Measurements from ENCODE around the gene ACSL3. TPM values are rescaled to one million over a fixed set of nuclear protein-coding genes. Genes with fewer than 3 reads are reported as not detected.

Gene ACSL3
- total RNA-seq, 1 experiment from 2014 or later = 181 TPM

DNA sequence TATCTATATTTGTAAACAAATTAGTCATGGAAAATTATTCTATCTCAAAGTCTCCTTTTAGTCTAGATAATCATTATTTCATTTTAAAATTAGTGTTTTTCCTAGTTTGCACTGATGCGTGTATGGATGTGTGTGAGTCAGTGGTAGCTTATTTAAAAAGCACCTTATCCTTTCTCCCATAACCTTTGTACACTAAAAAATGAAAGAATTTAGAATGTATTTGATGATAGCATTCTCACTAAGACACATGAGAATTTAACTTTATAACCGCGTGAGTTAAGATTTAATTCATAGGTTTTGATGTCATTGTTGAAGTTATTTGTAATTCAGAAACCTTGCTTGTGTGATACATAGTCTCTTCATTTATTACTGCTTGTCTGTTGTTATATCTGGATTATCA lies 81.7 kb downstream of the ACSL3 start:
- Mint-ChIP-seq H3K27ac (ENCODE audit: unreplicated experiment) (no peak overlapping the region), H3K9me3 (ENCODE audit: unreplicated experiment) (peaks cover 5% of the 10 kb centered on the region), H3K27me3 (ENCODE audit: insufficient read depth, unreplicated experiment) (no peaks in the 10 kb centered on the region), H3K36me3 (ENCODE audit: insufficient read depth, unreplicated experiment) (peaks cover 49% of the 10 kb centered on the region), H3K4me1 (ENCODE audit: low read depth, unreplicated experiment) (peaks cover 28% of the 10 kb centered on the region), H3K4me3 (ENCODE audit: unreplicated experiment) (no peak overlapping the region)
- POLR2A ChIA-PET = no interaction called here
- no peaks in the 10 kb centered on the region for H3K36me3 ChIP-seq (ENCODE audit: control insufficient read depth, insufficient read depth, low read length)
- CTCF ChIA-PET = no interaction called here
- TF ChIP-seq, protein P1, sequence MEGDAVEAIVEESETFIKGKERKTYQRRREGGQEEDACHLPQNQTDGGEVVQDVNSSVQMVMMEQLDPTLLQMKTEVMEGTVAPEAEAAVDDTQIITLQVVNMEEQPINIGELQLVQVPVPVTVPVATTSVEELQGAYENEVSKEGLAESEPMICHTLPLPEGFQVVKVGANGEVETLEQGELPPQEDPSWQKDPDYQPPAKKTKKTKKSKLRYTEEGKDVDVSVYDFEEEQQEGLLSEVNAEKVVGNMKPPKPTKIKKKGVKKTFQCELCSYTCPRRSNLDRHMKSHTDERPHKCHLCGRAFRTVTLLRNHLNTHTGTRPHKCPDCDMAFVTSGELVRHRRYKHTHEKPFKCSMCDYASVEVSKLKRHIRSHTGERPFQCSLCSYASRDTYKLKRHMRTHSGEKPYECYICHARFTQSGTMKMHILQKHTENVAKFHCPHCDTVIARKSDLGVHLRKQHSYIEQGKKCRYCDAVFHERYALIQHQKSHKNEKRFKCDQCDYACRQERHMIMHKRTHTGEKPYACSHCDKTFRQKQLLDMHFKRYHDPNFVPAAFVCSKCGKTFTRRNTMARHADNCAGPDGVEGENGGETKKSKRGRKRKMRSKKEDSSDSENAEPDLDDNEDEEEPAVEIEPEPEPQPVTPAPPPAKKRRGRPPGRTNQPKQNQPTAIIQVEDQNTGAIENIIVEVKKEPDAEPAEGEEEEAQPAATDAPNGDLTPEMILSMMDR (IDR thresholded peaks at IDR 0.05; ENCODE audit: insufficient read depth in 1 of 2, low read depth in 1 of 2, low read length in 1 of 2, severe bottlenecking in 1 of 2, unreplicated experiment in 1 of 2) = no peak
- H3K27me3 ChIP-seq (replicated peaks; ENCODE audit: control insufficient read depth, insufficient read depth, low read length) = no peaks in the 10 kb centered on the region
- DNase-seq = no peak
- no TSS peak for BruUV-seq (replicated peaks)
- intact Hi-C loops (cut with micrococcal nuclease; ENCODE audit: unreplicated experiment) = no loop called here
- H3K4me3 ChIP-seq (ENCODE audit: low read depth, low read length) = no peak overlapping the region
- no peaks in the 10 kb centered on the region for H3K9me3 ChIP-seq
- peaks cover 28% of the 10 kb centered on the region for H3K4me1 ChIP-seq

DNA sequence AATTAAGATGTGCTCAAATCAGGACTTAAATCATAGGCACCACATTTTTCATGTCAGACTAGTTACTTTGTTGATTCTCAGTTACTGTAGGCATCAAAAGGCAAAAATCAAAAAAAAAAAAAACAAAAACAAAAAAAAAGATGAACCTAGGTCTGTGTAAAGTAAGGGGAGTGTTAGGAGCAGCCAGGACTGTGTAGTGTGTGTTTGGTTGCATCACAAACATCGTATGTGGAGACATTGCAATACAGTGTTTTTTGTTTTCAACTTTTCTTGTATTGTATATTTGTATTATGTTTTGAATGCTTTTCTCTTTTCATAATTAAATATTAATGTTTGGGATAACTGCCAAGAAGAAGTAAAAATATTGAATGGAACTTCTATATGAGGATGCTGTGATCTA lies 82.1 kb downstream of the ACSL3 start:
- Histone ChIP-seq H3K4me1 (peaks cover 28% of the 10 kb centered on the region), H3K27me3 (replicated peaks; ENCODE audit: control insufficient read depth, insufficient read depth, low read length) (no peaks in the 10 kb centered on the region), H3K4me3 (ENCODE audit: low read depth, low read length) (no peak overlapping the region), H3K36me3 (ENCODE audit: control insufficient read depth, insufficient read depth, low read length) (no peaks in the 10 kb centered on the region), H3K9me3 (no peaks in the 10 kb centered on the region)
- TF ChIP-seq, protein P1 (IDR thresholded peaks at IDR 0.05; ENCODE audit: insufficient read depth in 1 of 2, low read depth in 1 of 2, low read length in 1 of 2, severe bottlenecking in 1 of 2, unreplicated experiment in 1 of 2) = no peak
- no TSS peak for BruUV-seq (replicated peaks)
- no peaks in the 10 kb centered on the region for H3K27me3 Mint-ChIP-seq (ENCODE audit: insufficient read depth, unreplicated experiment)
- peaks cover 49% of the 10 kb centered on the region for H3K36me3 Mint-ChIP-seq (ENCODE audit: insufficient read depth, unreplicated experiment)
- ChIA-PET CTCF (no interaction called here), POLR2A (no interaction called here)
- no peak for DNase-seq
- no peak overlapping the region for H3K4me3 Mint-ChIP-seq (ENCODE audit: unreplicated experiment)
- H3K4me1 Mint-ChIP-seq (ENCODE audit: low read depth, unreplicated experiment) = peaks cover 28% of the 10 kb centered on the region
- intact Hi-C loops (cut with micrococcal nuclease; ENCODE audit: unreplicated experiment) = no loop called here
- H3K9me3 Mint-ChIP-seq (ENCODE audit: unreplicated experiment) = peaks cover under 1% of the 10 kb centered on the region
- no peak overlapping the region for H3K27ac Mint-ChIP-seq (ENCODE audit: unreplicated experiment)

DNA sequence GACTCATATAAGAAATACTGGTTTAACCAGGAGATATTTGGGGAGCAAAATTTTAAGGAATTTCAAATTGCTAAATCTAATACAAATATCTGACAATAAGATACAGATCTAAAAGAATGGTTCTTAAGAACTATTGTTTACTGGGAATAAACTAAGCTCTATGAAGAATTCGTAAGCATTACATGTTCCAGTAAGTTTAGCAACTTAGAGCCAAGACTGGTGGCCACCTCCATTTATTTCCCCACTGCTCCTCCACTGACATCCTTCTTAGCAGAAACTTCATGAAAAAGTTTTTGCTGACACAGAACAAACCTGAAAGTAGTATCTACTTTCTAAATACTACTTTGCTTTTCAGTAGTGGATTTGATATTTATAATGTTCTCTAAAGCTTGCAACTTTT lies 83.0 kb downstream of the ACSL3 start:
- Mint-ChIP-seq H3K36me3 (ENCODE audit: insufficient read depth, unreplicated experiment) (peaks cover 54% of the 10 kb centered on the region), H3K27me3 (ENCODE audit: insufficient read depth, unreplicated experiment) (no peaks in the 10 kb centered on the region), H3K4me3 (ENCODE audit: unreplicated experiment) (no peak overlapping the region), H3K27ac (ENCODE audit: unreplicated experiment) (peak overlapping the region; percentile 6), H3K9me3 (ENCODE audit: unreplicated experiment) (no peaks in the 10 kb centered on the region), H3K4me1 (ENCODE audit: low read depth, unreplicated experiment) (peaks cover 28% of the 10 kb centered on the region)
- intact Hi-C loops (cut with micrococcal nuclease; ENCODE audit: unreplicated experiment) = no loop called here
- ChIA-PET POLR2A (no interaction called here), CTCF (no interaction called here)
- Histone ChIP-seq H3K9me3 (no peaks in the 10 kb centered on the region), H3K4me3 (ENCODE audit: low read depth, low read length) (no peak overlapping the region), H3K4me1 (peaks cover 27% of the 10 kb centered on the region), H3K27me3 (replicated peaks; ENCODE audit: control insufficient read depth, insufficient read depth, low read length) (no peaks in the 10 kb centered on the region), H3K36me3 (ENCODE audit: control insufficient read depth, insufficient read depth, low read length) (no peaks in the 10 kb centered on the region)
- no peak for DNase-seq
- no TSS peak for BruUV-seq (replicated peaks)
- TF ChIP-seq, protein P1 (IDR thresholded peaks at IDR 0.05; ENCODE audit: insufficient read depth in 1 of 2, low read depth in 1 of 2, low read length in 1 of 2, severe bottlenecking in 1 of 2, unreplicated experiment in 1 of 2) = no peak

Data from Caco-2 (cell line).